Epithelial cell of esophagus (primary cell): ENCODE data around the gene ACSL4.
A peak's percentile ranks its signal among the peaks of the same experiment; 100 is the strongest.
"Not testable (repeated sequence)": the region's sequence is repeated elsewhere in the genome, so short reads cannot be mapped to it uniquely, and the experiment has no call there.

Experiments used
- DNase-seq: peaks from one replicate; pipeline ENCODE4 v3.0.0; 2010; ENCODE audit warnings: low read depth
- H3K4me3 ChIP-seq: 2 replicates; pipeline ENCODE4 v1.5.1; 2011; ENCODE audit warnings: mild to moderate bottlenecking, low read length, control low read depth
- TF ChIP-seq, protein P1 (sequence below): IDR thresholded peaks from 2 replicates; pipeline ENCODE4 v1.5.1; 2011; ENCODE audit warnings: low read depth, mild to moderate bottlenecking, low read length, control low read depth, inconsistent platforms; ENCODE audit not compliant: insufficient read depth; ENCODE audit errors: missing control alignments

The ACSL4 gene

DNA sequence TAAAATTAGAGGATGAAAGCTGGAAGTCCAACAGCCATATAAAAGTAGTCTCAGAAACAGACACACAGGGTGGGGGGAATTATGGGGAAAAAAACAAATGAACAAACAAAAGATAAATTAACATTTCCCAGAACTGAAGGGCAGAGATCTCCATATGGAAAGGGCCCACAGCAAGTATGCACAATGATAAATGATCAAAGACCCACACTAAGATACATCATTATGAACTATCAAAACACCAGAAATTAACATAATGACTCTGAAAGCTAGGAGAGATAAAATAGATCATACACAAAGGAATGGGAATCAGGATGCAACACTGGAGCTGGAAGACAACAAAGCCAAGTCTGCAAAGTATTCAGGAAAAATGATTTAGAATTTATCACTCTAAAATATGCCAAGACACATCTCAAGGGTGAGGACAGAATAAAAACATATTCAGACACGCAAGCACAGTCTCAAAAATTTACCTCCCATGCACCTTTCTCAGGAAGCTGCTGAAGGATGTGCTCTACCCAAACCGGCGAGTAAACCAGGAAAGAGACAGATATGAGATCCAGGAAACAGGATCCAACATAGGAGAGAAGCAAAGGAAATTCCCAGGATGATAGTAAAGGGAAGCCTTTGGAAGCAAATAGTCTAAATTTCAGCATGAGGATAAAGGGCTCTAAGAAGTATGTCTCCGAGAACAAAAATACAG lies 77.4 kb downstream of the ACSL4 start:
- TF ChIP-seq, protein P1, sequence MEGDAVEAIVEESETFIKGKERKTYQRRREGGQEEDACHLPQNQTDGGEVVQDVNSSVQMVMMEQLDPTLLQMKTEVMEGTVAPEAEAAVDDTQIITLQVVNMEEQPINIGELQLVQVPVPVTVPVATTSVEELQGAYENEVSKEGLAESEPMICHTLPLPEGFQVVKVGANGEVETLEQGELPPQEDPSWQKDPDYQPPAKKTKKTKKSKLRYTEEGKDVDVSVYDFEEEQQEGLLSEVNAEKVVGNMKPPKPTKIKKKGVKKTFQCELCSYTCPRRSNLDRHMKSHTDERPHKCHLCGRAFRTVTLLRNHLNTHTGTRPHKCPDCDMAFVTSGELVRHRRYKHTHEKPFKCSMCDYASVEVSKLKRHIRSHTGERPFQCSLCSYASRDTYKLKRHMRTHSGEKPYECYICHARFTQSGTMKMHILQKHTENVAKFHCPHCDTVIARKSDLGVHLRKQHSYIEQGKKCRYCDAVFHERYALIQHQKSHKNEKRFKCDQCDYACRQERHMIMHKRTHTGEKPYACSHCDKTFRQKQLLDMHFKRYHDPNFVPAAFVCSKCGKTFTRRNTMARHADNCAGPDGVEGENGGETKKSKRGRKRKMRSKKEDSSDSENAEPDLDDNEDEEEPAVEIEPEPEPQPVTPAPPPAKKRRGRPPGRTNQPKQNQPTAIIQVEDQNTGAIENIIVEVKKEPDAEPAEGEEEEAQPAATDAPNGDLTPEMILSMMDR = no peak
- no peak overlapping the region for H3K4me3 ChIP-seq
- no peak for DNase-seq

DNA sequence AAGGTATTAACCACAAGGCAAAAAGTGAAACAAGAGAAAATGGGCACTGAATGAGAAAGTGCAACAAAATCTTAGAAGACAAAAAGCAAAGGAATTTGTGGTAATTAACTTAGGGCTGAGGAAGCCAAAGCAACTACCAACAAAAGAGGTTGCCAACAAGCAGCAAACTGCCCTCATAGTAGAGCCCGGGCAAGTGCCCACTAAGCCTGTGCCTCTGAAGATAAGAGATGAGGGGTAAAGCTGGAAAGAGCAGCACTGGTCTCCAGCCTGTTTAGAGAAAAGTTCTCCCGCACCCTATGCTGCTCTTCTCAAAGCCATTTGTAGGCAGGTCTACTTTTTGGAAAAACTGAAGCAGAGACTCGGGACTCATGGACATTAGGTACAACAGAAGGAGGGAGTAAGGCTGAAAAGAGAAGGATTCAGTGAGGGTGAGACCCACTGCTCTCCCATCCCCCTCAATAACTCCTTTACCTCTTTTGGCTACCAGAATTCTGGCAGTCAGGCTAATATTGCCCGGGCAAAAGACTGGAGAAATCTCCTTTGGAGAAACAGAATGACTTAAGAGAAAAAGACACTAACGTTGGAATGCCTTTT lies 78.4 kb downstream of the ACSL4 start:
- H3K4me3 ChIP-seq = no peak overlapping the region
- no peak for DNase-seq
- TF ChIP-seq, protein P1 = no peak

DNA sequence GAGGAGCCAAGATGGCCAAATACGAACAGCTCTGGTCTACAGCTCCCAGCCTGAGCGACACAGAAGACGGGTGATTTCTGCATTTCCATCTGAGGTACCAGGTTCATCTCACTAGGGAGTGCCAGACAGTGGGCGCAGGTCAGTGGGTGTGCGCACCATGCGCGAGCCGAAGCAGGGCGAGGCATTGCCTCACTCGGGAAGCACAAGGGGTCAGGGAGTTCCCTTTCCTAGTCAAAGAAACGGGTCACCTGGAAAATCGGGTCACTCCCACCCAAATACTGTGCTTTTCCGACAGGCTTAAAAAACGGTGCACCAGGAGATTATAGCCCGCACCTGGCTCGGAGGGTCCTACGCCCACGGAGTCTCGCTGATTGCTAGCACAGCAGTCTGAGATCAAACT lies 88.4 kb downstream of the ACSL4 start:
- not testable (repeated sequence) for H3K4me3 ChIP-seq, DNase-seq

DNA sequence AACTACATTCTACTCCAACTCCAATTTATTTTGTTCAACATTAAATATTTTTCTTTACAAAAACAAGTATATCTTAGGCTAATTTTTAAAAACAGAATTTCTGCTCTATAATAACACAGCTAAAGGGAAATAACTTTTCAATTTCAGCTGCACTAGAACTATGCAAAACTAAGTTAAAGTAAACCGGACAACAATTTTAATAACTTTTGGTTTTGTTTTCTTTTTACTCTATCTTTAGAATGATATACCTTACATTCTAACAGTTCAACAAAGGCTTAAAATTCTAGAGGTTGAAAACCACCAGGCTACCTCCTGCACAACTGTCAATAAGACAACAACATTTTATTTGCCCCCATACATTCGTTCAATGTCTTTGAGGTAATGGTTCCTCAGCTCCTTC lies 89.4 kb downstream of the ACSL4 start:
- TF ChIP-seq, protein P1 = no peak
- no peak for DNase-seq
- no peak overlapping the region for H3K4me3 ChIP-seq

DNA sequence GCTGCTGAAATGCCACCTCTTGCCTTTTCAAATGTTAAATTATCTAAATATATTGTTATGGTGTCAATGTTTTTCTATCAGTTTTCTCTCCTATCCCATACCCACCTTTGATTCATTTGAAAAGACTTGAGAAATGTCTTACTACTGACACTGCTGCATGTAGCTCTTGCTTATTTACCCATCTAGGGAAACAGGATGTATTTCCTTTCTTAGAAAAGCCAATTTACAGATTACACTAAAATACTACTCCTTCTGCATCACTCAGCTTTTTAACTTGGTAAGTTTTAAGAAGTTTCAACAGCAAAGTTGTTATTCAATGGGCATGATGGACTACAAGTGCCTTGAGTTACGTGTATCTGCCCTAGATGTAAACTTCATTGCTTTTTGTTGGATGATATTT lies 94.9 kb downstream of the ACSL4 start:
- no peak for DNase-seq
- H3K4me3 ChIP-seq = no peak overlapping the region
- TF ChIP-seq, protein P1 = no peak

DNA sequence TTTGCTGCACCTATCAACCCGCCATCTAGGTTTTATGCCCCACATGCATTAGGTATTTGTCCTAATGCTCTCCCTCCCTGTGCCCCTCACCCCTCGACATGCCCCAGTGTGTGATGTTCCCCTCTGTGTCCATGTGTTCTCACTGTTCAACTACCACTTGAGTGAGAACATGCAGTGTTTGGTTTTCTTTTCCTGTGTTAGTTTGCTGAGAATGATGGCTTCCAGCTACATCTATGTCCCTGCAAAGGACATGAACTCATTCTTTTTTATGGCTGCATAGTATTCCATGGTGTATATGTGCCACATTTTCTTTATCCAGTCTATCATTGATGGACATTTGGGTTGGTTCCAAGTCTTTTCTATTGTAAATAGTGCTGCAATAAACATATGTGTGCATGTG lies 95.6 kb downstream of the ACSL4 start:
- DNase-seq = not testable (repeated sequence)

DNA sequence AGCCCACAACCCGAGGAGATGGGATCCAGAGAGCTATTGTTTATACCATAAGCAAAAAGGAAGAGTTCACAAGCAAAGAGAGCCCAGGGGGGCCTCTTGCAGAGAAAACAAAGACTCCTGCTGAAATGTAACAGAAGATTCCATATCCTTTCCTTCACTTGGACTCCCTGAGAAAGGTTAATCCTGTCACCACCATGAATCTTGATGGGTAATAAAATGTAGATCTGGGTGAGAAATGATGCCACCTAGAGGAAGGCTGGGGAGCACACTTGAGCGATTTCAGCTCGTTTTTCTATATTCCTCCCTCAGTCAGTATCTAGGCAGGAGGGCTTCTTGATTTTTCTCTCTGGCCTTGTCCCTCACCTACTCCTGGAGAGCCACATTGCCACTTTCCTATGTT lies 97.9 kb downstream of the ACSL4 start:
- TF ChIP-seq, protein P1 = peak; percentile 59
- H3K4me3 ChIP-seq = no peak overlapping the region
- peak; percentile 24 for DNase-seq

More for the DNA sequence above, 95.6 kb downstream of the ACSL4 start:
- H3K4me3 ChIP-seq = not testable (repeated sequence)

DNA sequence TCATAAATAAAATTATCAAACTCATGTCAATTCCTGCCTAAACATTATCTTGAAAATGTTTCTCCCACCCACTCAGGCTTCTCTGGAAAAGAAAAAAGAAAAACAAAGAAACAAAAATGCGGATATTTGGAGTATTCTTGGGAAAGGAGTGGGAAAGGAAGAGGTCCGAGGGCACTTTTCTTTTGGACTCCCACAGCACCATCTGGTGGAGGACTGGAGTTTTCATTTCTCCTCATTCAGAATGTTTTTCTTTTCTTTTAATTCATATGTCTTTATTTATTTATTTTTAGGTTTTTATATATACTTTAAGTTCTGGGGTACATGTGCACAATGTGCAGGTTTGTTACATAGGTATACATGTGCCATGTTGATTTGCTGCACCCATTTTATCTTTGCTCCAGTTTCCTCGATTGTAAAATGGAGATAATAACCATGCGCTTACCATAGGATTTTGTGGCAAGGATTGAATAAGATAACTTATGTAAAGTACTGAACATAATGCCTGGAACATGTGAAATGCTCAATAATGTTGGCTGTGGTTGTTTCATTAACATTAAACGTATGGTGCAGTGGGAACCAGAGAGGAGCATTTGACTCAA lies 100.1 kb downstream of the ACSL4 start:
- TF ChIP-seq, protein P1 = peak; percentile 44

More for the DNA sequence above, 100.1 kb downstream of the ACSL4 start:
- peak; percentile 22 for DNase-seq
- no peak overlapping the region for H3K4me3 ChIP-seq
